HEK293 (cell line): ENCODE results near the gene PGBD5.

Source experiments
- CTCF ChIP-seq: fragments of 450-650 bp; formaldehyde crosslinking; IDR thresholded peaks from 2 replicates; pipeline ENCODE4 v1.5.1; 2016; ENCODE audit warnings: missing biosample characterization, missing genetic modification characterization
- PRDM10 ChIP-seq: fragments of 450-650 bp; formaldehyde crosslinking; IDR thresholded peaks from 2 replicates; pipeline ENCODE4 v1.5.1; 2016; ENCODE audit warnings: missing biosample characterization, missing genetic modification characterization
- ZEB2 ChIP-seq: fragments of 450-650 bp; formaldehyde crosslinking; IDR thresholded peaks from 2 replicates; pipeline ENCODE4 v1.5.1; 2016; ENCODE audit warnings: missing biosample characterization, missing genetic modification characterization
- ZNF10 ChIP-seq: fragments of 450-650 bp; formaldehyde crosslinking; IDR thresholded peaks from 2 replicates; pipeline ENCODE4 v1.5.1; 2017; ENCODE audit warnings: missing biosample characterization, missing genetic modification characterization
- ZNF23 ChIP-seq: fragments of 450-650 bp; formaldehyde crosslinking; IDR thresholded peaks from 2 replicates; pipeline ENCODE4 v1.5.1; 2016; ENCODE audit warnings: missing biosample characterization, missing genetic modification characterization, borderline replicate concordance
- ZNF350 ChIP-seq: fragments of 450-650 bp; formaldehyde crosslinking; IDR thresholded peaks from 2 replicates; pipeline ENCODE4 v1.5.0; 2017; ENCODE audit warnings: missing biosample characterization, mild to moderate bottlenecking, missing genetic modification characterization
- ZNF416 ChIP-seq: fragments of 450-650 bp; formaldehyde crosslinking; IDR thresholded peaks from 2 replicates; pipeline ENCODE4 v1.5.1; 2016; ENCODE audit warnings: missing biosample characterization, missing genetic modification characterization
- ZNF549 ChIP-seq: fragments of 450-650 bp; IDR thresholded peaks from 2 replicates; pipeline ENCODE4 v1.5.1; 2018; ENCODE audit warnings: missing biosample characterization, missing genetic modification characterization, mild to moderate bottlenecking, inconsistent platforms, moderate library complexity
- ZNF558 ChIP-seq: fragments of 450-650 bp; formaldehyde crosslinking; IDR thresholded peaks from 2 replicates; pipeline ENCODE4 v1.5.1; 2016; ENCODE audit warnings: missing biosample characterization, missing genetic modification characterization
- ZNF776 ChIP-seq: fragments of 450-650 bp; formaldehyde crosslinking; IDR thresholded peaks from 2 replicates; pipeline ENCODE4 v1.5.0; 2017; ENCODE audit warnings: missing biosample characterization, missing genetic modification characterization, borderline replicate concordance
- TF ChIP-seq, protein P1 (sequence below): fragments of 450-650 bp; IDR thresholded peaks from 2 replicates; pipeline ENCODE4 v1.5.1; 2018; ENCODE audit warnings: missing biosample characterization, missing genetic modification characterization
- TF ChIP-seq, protein P2 (sequence below): fragments of 450-650 bp; formaldehyde crosslinking; IDR thresholded peaks from 2 replicates; pipeline ENCODE4 v1.5.1; 2016; ENCODE audit warnings: missing biosample characterization, missing genetic modification characterization, borderline replicate concordance
- TF ChIP-seq, protein P3 (sequence below): fragments of 450-650 bp; formaldehyde crosslinking; IDR thresholded peaks from 2 replicates; pipeline ENCODE4 v1.5.1; 2017; ENCODE audit warnings: missing biosample characterization, missing genetic modification characterization

GRCh38 chr1:230366504-230366915 is 59.6 kb downstream of the PGBD5 start:
- TF ChIP-seq CTCF (tag by site-specific recombination) (no peak), ZNF549 (no peak), ZNF23 (no peak), PRDM10 (tag by site-specific recombination) (no peak), ZNF416 (no peak), ZNF350 (no peak), ZNF776 (tag by site-specific recombination) (no peak), ZNF10 (tag by site-specific recombination) (no peak), ZNF558 (tag by site-specific recombination) (no peak), ZEB2 (no peak)
- TF ChIP-seq, protein P1, sequence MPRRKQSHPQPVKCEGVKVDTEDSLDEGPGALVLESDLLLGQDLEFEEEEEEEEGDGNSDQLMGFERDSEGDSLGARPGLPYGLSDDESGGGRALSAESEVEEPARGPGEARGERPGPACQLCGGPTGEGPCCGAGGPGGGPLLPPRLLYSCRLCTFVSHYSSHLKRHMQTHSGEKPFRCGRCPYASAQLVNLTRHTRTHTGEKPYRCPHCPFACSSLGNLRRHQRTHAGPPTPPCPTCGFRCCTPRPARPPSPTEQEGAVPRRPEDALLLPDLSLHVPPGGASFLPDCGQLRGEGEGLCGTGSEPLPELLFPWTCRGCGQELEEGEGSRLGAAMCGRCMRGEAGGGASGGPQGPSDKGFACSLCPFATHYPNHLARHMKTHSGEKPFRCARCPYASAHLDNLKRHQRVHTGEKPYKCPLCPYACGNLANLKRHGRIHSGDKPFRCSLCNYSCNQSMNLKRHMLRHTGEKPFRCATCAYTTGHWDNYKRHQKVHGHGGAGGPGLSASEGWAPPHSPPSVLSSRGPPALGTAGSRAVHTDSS, result no peak
- TF ChIP-seq, protein P2, sequence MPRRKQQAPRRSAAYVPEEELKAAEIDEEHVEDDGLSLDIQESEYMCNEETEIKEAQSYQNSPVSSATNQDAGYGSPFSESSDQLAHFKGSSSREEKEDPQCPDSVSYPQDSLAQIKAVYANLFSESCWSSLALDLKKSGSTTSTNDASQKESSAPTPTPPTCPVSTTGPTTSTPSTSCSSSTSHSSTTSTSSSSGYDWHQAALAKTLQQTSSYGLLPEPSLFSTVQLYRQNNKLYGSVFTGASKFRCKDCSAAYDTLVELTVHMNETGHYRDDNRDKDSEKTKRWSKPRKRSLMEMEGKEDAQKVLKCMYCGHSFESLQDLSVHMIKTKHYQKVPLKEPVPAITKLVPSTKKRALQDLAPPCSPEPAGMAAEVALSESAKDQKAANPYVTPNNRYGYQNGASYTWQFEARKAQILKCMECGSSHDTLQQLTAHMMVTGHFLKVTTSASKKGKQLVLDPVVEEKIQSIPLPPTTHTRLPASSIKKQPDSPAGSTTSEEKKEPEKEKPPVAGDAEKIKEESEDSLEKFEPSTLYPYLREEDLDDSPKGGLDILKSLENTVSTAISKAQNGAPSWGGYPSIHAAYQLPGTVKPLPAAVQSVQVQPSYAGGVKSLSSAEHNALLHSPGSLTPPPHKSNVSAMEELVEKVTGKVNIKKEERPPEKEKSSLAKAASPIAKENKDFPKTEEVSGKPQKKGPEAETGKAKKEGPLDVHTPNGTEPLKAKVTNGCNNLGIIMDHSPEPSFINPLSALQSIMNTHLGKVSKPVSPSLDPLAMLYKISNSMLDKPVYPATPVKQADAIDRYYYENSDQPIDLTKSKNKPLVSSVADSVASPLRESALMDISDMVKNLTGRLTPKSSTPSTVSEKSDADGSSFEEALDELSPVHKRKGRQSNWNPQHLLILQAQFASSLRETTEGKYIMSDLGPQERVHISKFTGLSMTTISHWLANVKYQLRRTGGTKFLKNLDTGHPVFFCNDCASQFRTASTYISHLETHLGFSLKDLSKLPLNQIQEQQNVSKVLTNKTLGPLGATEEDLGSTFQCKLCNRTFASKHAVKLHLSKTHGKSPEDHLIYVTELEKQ (tag by site-specific recombination), result no peak
- TF ChIP-seq, protein P3, sequence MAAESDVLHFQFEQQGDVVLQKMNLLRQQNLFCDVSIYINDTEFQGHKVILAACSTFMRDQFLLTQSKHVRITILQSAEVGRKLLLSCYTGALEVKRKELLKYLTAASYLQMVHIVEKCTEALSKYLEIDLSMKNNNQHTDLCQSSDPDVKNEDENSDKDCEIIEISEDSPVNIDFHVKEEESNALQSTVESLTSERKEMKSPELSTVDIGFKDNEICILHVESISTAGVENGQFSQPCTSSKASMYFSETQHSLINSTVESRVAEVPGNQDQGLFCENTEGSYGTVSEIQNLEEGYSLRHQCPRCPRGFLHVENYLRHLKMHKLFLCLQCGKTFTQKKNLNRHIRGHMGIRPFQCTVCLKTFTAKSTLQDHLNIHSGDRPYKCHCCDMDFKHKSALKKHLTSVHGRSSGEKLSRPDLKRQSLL (tag by site-specific recombination), result no peak
